DMS 273 (cell line): ENCODE data around the gene VAC14.
A peak's percentile ranks its signal among the peaks of the same experiment; 100 is the strongest.

Experiments
- DNase-seq: peaks from one replicate; lab custom pipeline; 2025; ENCODE audit not compliant: unreplicated experiment; lab: John Stamatoyannopoulos, UW

VAC14 gene

GRCh38 chr16:70709457-70709856 lies 91.5 kb downstream of the VAC14 start:
- no peak for DNase-seq

GRCh38 chr16:70708366-70709246 lies 92.4 kb downstream of the VAC14 start:
- no peak for DNase-seq

- peak; percentile 40 for DNase-seq
Measured at GRCh38 chr16:70706948-70707465, 94.0 kb downstream of the VAC14 start.

GRCh38 chr16:70705056-70705455 lies 95.9 kb downstream of the VAC14 start:
- DNase-seq = no peak

- peak; percentile 63 for DNase-seq
Measured at GRCh38 chr16:70704586-70704985, 96.4 kb downstream of the VAC14 start.

- no peak for DNase-seq
Measured at GRCh38 chr16:70703835-70704381, 97.0 kb downstream of the VAC14 start.

- peak; percentile 98 for DNase-seq
Measured at GRCh38 chr16:70703041-70703834, 97.7 kb downstream of the VAC14 start.

GRCh38 chr16:70702624-70703023 lies 98.3 kb downstream of the VAC14 start:
- DNase-seq = no peak

- no peak for DNase-seq
Measured at GRCh38 chr16:70701998-70702397, 99.0 kb downstream of the VAC14 start.

- DNase-seq = peak; percentile 45
Measured at GRCh38 chr16:70701596-70701995, 99.4 kb downstream of the VAC14 start.

- DNase-seq = peak; percentile 78
Measured at GRCh38 chr16:70701036-70701435, 99.9 kb downstream of the VAC14 start.

- DNase-seq = peak; percentile 90
Measured at GRCh38 chr16:70700101-70701020, 100.6 kb downstream of the VAC14 start.

GRCh38 chr16:70699696-70700095 lies 101.3 kb downstream of the VAC14 start:
- no peak for DNase-seq

GRCh38 chr16:70698901-70699300 lies 102.1 kb downstream of the VAC14 start:
- no peak for DNase-seq

- no peak for DNase-seq
Measured at GRCh38 chr16:70697594-70698170, 103.3 kb downstream of the VAC14 start.

GRCh38 chr16:70696952-70697593 lies 103.9 kb downstream of the VAC14 start:
- no peak for DNase-seq

- DNase-seq = no peak
Measured at GRCh38 chr16:70696355-70696754, 104.6 kb downstream of the VAC14 start.

- peak; percentile 90 for DNase-seq
Measured at GRCh38 chr16:70695331-70696070, 105.5 kb downstream of the VAC14 start.

GRCh38 chr16:70694868-70695218 lies 106.1 kb downstream of the VAC14 start:
- peak; percentile 89 for DNase-seq
